Hepatocyte (in vitro differentiated cells): Measurements from ENCODE around the gene SHH. TPM values are rescaled to one million over a fixed set of nuclear protein-coding genes. Genes with fewer than 3 reads are reported as not detected.

Source experiments
- DNase-seq: peaks from one replicate; pipeline ENCODE4 v3.0.0-alpha.2; 2016; ENCODE audit warnings: low spot score
- H2AFZ ChIP-seq: fragments of 200-600 bp; sonication (generic); 2 replicates; pipeline ENCODE4 v1.6.0; 2016; ENCODE audit warnings: antibody characterized with exemption, mild to moderate bottlenecking
- H3K27ac ChIP-seq: fragments of 200-600 bp; sonication (generic); 2 replicates; pipeline ENCODE4 v1.5.1; 2016; ENCODE audit warnings: mild to moderate bottlenecking
- H3K27me3 ChIP-seq: fragments of 200-600 bp; sonication (generic); 2 replicates; pipeline ENCODE4 v1.6.1; 2016
- H3K36me3 ChIP-seq: fragments of 200-600 bp; sonication (generic); replicated peaks from 2 replicates; pipeline ENCODE4 v1.5.1; 2016; ENCODE audit warnings: low read depth; ENCODE audit not compliant: insufficient read depth
- H3K4me1 ChIP-seq: fragments of 200-600 bp; sonication (generic); 2 replicates; pipeline ENCODE4 v1.5.1; 2016; ENCODE audit warnings: mild to moderate bottlenecking, moderate library complexity; ENCODE audit not compliant: insufficient read depth
- H3K4me2 ChIP-seq: fragments of 200-600 bp; sonication (generic); 2 replicates; pipeline ENCODE4 v1.6.0; 2016
- H3K4me3 ChIP-seq: fragments of 200-600 bp; sonication (generic); 2 replicates; pipeline ENCODE4 v1.5.1; 2016; ENCODE audit warnings: mild to moderate bottlenecking
- H3K79me2 ChIP-seq: fragments of 200-600 bp; sonication (generic); 2 replicates; pipeline ENCODE4 v1.6.0; 2017; ENCODE audit warnings: mild to moderate bottlenecking
- H3K9me2 ChIP-seq: fragments of 200-600 bp; sonication (generic); replicated peaks from 2 replicates; pipeline ENCODE4 v1.6.0; 2017; ENCODE audit warnings: mild to moderate bottlenecking; ENCODE audit not compliant: insufficient read depth
- H3K9me3 ChIP-seq: fragments of 200-600 bp; sonication (generic); 2 replicates; pipeline ENCODE4 v1.5.1; 2016; ENCODE audit warnings: low read depth, mild to moderate bottlenecking
- H4K20me1 ChIP-seq: fragments of 200-600 bp; sonication (generic); 2 replicates; pipeline ENCODE4 v1.6.0; 2016; ENCODE audit warnings: mild to moderate bottlenecking; ENCODE audit not compliant: insufficient read depth, poor library complexity, severe bottlenecking
- CTCF ChIP-seq: fragments of 200-600 bp; sonication (generic); IDR thresholded peaks from 2 replicates; pipeline ENCODE4 v1.5.1; 2016; ENCODE audit warnings: antibody characterized with exemption, mild to moderate bottlenecking; ENCODE audit not compliant: poor library complexity
- EZH2 ChIP-seq: fragments of 200-600 bp; sonication (generic); IDR thresholded peaks from 2 replicates; pipeline ENCODE4 v1.6.1; 2016; ENCODE audit warnings: antibody characterized with exemption, mild to moderate bottlenecking, borderline replicate concordance
- EZH2phosphoT487 ChIP-seq: fragments of 200-600 bp; sonication (generic); IDR thresholded peaks from one replicate; pipeline ENCODE4 v1.6.1; 2018; ENCODE audit warnings: antibody characterized with exemption, mild to moderate bottlenecking, low read depth, moderate library complexity; ENCODE audit not compliant: unreplicated experiment, severe bottlenecking
- WGBS: methylation state at CpG from one replicate; pipeline ENCODE4 v1.1.6; 2016; ENCODE audit warnings: low lambda C conversion rate; ENCODE audit errors: missing lambda C conversion rate; 5-methylcytosine and 5-hydroxymethylcytosine counted together
- polyA plus RNA-seq: library from polyadenylated mRNA; unstranded; fragments of >200 nt; fragmentation: Nextera tagmentation; extraction: Ambion mirVana; gene quantifications from 2 replicates; pipeline ENCODE4 v1.2.1, GENCODE V29; 2016
- total RNA-seq: library from RNA; depleted of rRNA; stranded (reverse); fragments of >200 nt; gene quantifications from 2 replicates; pipeline ENCODE4 v1.2.3, GENCODE V29; 2014

SHH gene
- total and polyA plus RNA-seq, 2 experiments from 2014 or later = 12.1 to 21.2 TPM

DNA sequence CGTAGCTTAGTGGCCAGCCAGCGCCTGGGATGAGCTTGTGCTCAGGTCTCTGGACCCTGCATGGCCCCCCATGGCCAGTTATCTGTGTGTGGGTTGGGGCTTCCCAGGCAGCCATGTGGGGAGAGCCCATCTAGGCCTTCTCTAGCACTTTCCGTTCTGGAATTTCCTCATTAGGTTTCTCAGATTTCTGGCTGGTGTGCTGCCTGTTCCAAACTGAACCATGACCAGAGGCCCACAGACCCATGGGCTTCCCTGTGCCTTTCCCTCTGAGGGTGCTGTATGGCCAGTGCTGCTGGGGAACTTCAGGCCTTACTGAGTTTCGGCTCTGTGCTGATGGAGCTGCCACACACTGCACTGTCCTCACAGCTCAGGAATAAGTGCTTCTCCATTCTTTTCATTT is 50.2 kb downstream of the SHH start:
- no peaks in the 10 kb centered on the region for H3K9me3 ChIP-seq
- WGBS = 96% methylated on average over 4 of the region's 4 CpGs
- H4K20me1 ChIP-seq = peaks cover 42% of the 10 kb centered on the region
- no peaks in the 10 kb centered on the region for H3K9me2 ChIP-seq
- H3K4me1 ChIP-seq = no peaks in the 10 kb centered on the region
- H3K4me2 ChIP-seq = no peak overlapping the region
- DNase-seq = no peak
- H3K27me3 ChIP-seq = no peaks in the 10 kb centered on the region
- TF ChIP-seq CTCF = no peak
- TF ChIP-seq EZH2phosphoT487 = no peak
- no peak for TF ChIP-seq EZH2
- no peak overlapping the region for H3K4me3 ChIP-seq
- no peak overlapping the region for H2AFZ ChIP-seq
- H3K36me3 ChIP-seq = no peaks in the 10 kb centered on the region
- peaks cover 61% of the 10 kb centered on the region for H3K79me2 ChIP-seq
- no peak overlapping the region for H3K27ac ChIP-seq

DNA sequence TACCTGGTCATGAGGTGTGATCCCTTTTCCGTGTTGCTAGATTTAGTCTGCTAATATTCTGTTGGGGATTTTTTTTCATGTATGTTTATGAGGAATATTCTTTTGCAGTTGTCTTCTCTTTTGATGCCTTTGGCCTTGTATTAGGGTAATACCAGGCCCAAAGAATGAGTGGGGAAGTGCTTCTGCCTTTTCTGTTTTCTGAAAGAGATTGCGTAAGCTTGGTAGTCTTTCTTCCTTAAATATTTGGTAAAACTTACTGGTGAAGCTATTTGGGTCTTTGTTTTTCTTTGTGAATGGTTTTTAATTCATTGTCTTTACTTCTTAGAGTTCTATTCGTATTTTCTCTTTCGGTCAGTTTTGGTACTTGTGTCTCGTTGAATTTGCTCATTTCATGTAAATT is 51.1 kb downstream of the SHH start:
- Histone ChIP-seq H3K9me3 (no peaks in the 10 kb centered on the region), H3K79me2 (peaks cover 70% of the 10 kb centered on the region), H4K20me1 (peaks cover 46% of the 10 kb centered on the region), H3K4me2 (no peak overlapping the region), H3K9me2 (no peaks in the 10 kb centered on the region), H3K27ac (no peak overlapping the region), H2AFZ (no peak overlapping the region), H3K4me3 (no peak overlapping the region), H3K27me3 (no peaks in the 10 kb centered on the region), H3K4me1 (no peaks in the 10 kb centered on the region), H3K36me3 (no peaks in the 10 kb centered on the region)
- 99% methylated on average over 5 of the region's 5 CpGs for WGBS
- TF ChIP-seq EZH2phosphoT487 (no peak), EZH2 (no peak), CTCF (no peak)
- no peak for DNase-seq

DNA sequence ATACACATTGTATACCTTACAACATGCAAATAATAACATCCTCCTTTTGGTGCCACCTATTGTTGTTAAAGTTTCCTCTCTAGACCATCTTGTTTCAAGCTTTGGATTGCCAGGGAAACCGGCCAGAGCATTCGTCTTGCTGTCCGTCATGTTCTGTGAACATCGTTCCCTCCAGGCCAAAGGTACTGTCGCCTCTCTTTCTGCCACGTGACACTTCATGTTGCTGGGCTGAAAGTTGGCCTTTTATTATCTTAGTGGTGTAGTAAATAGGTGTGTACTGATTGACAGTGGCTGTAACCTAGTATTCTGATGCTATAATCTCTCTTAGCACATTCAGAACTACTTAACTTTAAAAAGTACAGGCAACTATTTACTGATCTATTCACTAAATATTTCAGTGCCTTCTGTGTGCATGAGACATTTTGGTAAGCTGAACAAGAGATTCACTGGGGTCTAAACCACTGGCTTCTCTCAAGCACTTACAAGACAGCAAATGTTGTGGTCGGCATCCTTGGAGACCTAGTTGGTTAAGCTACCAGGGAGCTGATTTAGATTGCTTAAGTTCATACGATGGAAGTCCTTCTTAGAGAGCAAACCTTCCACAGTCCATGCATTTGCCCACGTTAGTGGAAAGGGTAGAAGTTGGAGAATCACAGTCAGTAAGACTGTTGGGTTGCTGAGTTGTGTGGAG is 52.4 kb downstream of the SHH start:
- no peaks in the 10 kb centered on the region for H3K36me3 ChIP-seq
- H3K4me2 ChIP-seq = no peak overlapping the region
- H3K9me3 ChIP-seq = no peaks in the 10 kb centered on the region
- no peak for DNase-seq
- H2AFZ ChIP-seq = no peak overlapping the region
- 87% methylated on average over 9 of the region's 9 CpGs for WGBS
- peaks cover 57% of the 10 kb centered on the region for H4K20me1 ChIP-seq
- H3K27me3 ChIP-seq = no peaks in the 10 kb centered on the region
- H3K4me1 ChIP-seq = no peaks in the 10 kb centered on the region
- no peak overlapping the region for H3K4me3 ChIP-seq
- no peak overlapping the region for H3K27ac ChIP-seq
- peaks cover 82% of the 10 kb centered on the region for H3K79me2 ChIP-seq
- H3K9me2 ChIP-seq = no peaks in the 10 kb centered on the region
- TF ChIP-seq EZH2phosphoT487 = no peak
- no peak for TF ChIP-seq CTCF
- TF ChIP-seq EZH2 = no peak
